Measurements from ENCODE around the gene TNFRSF19. TPM values are rescaled to one million over a fixed set of nuclear protein-coding genes. Genes with fewer than 3 reads are reported as not detected.
"Not testable (repeated sequence)": the region's sequence is repeated elsewhere in the genome, so short reads cannot be mapped to it uniquely, and the experiment has no call there.

The TNFRSF19 gene, protein sequence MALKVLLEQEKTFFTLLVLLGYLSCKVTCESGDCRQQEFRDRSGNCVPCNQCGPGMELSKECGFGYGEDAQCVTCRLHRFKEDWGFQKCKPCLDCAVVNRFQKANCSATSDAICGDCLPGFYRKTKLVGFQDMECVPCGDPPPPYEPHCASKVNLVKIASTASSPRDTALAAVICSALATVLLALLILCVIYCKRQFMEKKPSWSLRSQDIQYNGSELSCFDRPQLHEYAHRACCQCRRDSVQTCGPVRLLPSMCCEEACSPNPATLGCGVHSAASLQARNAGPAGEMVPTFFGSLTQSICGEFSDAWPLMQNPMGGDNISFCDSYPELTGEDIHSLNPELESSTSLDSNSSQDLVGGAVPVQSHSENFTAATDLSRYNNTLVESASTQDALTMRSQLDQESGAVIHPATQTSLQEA
- 10 to 100 TPM in 1 of 4 donors, 1 to 10 TPM in 3; 2.0 to 74.2 (median 4.2) TPM for total RNA-seq

DNA sequence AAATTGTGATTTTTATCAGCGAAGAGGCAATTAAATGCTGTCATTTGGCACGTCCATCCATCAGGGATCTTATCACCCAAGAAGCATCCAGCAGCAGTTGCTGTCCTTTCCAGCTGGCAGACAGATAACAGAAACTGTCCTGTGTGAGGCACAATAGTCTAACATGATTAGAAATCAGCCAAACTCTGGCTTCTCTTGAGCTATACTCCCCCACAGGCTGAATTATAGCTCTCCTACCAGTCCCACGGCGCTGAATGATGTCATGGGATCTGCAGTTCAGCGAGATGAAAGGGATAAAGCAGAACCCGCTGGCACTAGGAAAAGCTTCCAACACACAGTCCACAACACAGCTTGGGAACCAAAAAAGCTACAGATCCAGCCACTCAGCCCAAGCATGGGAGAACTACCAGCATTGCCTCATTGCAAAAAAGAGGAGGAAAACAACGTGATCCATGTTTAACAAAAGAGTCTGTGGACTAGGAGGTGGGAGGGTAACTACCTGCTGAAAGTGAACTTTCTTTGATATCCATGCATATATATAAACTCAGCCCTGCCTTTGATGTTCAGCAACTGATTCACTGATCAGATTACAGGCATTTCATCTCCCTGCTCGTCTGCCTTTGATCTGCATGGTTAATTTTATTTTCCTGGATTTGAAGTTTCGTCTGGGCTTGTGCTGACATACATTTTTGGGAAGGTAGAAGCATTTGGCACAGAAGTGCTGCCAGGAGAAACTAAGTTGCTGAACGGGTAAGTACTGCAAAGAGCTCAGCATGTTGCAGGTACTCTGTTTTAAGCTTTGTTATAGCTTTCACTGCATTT is at the start of gene TNFRSF19:
TSS of gene TNFRSF19 (plus strand) at position 314 of the 822 bp plus-strand sequence. CDS start 19,772 bp downstream, outside the sequence.
- no peaks in the 10 kb centered on the region for H3K36me3 ChIP-seq
- H3K27me3 ChIP-seq: no peaks in the 10 kb centered on the region
- no peaks in the 10 kb centered on the region for H3K9me3 ChIP-seq
- H3K4me1 ChIP-seq: no peaks in the 10 kb centered on the region
- peak; percentile 62 to 78 for DNase-seq
- H3K4me3 ChIP-seq: no peak within 1 kb of the TSS
- H3K27ac ChIP-seq: peak within 1 kb of the TSS in 1 of 2 donors; percentile 28
- intact Hi-C loops (cut with DNase I; ENCODE audit: low total_unique reads): no loop called here
- TF ChIP-seq, protein P1, sequence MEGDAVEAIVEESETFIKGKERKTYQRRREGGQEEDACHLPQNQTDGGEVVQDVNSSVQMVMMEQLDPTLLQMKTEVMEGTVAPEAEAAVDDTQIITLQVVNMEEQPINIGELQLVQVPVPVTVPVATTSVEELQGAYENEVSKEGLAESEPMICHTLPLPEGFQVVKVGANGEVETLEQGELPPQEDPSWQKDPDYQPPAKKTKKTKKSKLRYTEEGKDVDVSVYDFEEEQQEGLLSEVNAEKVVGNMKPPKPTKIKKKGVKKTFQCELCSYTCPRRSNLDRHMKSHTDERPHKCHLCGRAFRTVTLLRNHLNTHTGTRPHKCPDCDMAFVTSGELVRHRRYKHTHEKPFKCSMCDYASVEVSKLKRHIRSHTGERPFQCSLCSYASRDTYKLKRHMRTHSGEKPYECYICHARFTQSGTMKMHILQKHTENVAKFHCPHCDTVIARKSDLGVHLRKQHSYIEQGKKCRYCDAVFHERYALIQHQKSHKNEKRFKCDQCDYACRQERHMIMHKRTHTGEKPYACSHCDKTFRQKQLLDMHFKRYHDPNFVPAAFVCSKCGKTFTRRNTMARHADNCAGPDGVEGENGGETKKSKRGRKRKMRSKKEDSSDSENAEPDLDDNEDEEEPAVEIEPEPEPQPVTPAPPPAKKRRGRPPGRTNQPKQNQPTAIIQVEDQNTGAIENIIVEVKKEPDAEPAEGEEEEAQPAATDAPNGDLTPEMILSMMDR (IDR thresholded peaks at IDR 0.05): no peak
- TF ChIP-seq POLR2A (IDR thresholded peaks at IDR 0.05): no peak

DNA sequence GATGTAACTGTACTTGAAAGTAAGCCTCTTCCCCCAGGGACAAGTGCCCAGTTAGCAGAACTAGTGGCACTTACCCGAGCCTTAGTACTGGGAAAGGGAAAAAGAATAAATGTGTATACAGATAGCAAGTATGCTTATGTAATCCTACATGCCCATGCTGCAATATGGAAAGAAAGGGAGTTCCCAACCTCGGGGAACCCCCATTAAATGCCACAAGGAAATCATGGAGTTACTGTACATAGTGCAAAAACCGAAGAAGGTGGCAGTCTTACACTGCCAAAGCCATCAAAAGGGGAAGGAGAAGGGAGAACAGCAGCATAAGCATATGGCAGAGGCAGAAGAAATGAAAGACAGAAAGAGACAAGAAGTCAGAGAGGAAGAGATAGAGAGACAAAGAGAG is 40.3 kb upstream of the TNFRSF19 start:
- H3K36me3 ChIP-seq; DNase-seq; H3K9me3 ChIP-seq; H3K4me3 ChIP-seq; H3K27me3 ChIP-seq; H3K27ac ChIP-seq; intact Hi-C loops (cut with DNase I; ENCODE audit: low total_unique reads); H3K4me1 ChIP-seq: not testable (repeated sequence)

DNA sequence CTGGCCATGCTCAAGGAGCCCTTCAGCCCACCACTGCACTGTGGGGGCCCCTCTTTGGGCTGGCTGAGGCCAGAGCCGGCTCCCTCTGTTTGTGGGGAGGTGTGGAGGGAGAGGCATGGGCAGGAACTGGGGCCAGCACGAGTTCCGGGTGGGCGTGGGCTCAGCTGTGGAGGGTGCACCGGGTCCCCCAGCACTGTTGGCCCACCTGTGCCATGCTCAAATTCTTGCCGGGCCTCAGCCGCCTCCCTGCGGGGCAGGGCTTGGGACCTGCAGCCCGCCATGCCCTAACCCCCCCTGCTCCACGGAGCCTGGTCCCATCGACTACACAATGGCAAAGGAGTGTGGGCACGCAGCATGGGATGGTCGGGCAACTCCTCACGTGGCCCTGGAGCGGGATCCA is 38.8 kb upstream of the TNFRSF19 start:
- no peaks in the 10 kb centered on the region for H3K4me1 ChIP-seq
- H3K4me3 ChIP-seq: no peak overlapping the region
- no peak for DNase-seq
- no peaks in the 10 kb centered on the region for H3K9me3 ChIP-seq
- intact Hi-C loops (cut with DNase I; ENCODE audit: low total_unique reads): no loop called here
- H3K27ac ChIP-seq: no peak overlapping the region
- no peaks in the 10 kb centered on the region for H3K27me3 ChIP-seq
- no peaks in the 10 kb centered on the region for H3K36me3 ChIP-seq
- no peak for TF ChIP-seq POLR2A (IDR thresholded peaks at IDR 0.05)
- TF ChIP-seq, protein P1 (IDR thresholded peaks at IDR 0.05): no peak

DNA sequence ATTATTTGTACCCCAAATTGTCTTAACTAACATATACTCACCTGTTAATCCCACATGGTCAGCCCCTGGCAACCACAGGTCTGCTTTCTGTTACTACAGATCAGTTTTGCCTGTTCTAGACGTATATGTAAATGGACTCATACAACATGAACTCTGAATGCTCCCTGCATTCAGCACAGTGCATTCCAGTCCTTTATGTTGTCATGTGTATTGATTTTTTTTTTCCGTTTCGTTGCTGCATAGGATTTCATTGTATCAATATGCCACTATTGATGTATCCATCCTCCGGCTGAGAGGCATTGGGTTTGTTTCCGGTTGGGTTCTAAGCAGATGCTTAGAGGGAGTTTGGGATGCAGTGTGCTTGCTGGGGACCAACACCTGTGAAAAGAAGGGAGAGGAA is 36.1 kb upstream of the TNFRSF19 start:
- TF ChIP-seq, protein P1 (IDR thresholded peaks at IDR 0.05): no peak
- no peak for TF ChIP-seq POLR2A (IDR thresholded peaks at IDR 0.05)
- intact Hi-C loops (cut with DNase I; ENCODE audit: low total_unique reads): no loop called here
- H3K36me3 ChIP-seq: no peaks in the 10 kb centered on the region
- no peaks in the 10 kb centered on the region for H3K9me3 ChIP-seq
- no peak overlapping the region for H3K27ac ChIP-seq
- no peaks in the 10 kb centered on the region for H3K27me3 ChIP-seq
- H3K4me1 ChIP-seq: no peaks in the 10 kb centered on the region
- no peak for DNase-seq
- H3K4me3 ChIP-seq: no peak overlapping the region

DNA sequence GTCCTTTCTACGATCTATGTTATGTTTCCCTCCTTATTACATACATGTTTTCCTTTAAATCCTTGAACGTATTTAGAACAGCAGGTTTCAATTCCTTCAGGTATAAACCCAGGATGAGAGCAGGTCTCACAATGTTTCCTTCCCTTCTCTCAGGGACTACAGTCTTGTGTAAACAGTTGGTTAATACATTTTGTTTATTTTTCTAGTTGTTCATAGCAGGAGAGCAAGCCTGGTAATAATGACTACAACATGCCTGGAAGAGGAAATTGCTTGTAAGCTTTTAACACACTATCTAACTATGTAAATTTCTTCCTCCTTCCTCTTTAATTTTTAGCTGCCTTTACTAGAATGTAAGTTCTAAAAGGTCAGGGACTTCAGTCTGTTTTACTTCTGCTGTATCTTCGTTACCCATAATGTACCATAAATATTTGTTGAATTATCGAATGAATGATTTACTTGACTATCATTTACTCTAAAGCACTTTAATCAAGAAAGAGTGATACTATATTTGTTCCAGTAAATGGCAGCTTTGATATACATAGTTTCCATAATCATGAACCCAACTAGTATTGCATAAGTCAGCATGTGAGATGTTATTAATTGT is 28.9 kb upstream of the TNFRSF19 start:
- no peak for TF ChIP-seq POLR2A (IDR thresholded peaks at IDR 0.05)
- TF ChIP-seq, protein P1 (IDR thresholded peaks at IDR 0.05): no peak
- Histone ChIP-seq H3K9me3 (no peaks in the 10 kb centered on the region), H3K27ac (no peak overlapping the region), H3K4me1 (no peaks in the 10 kb centered on the region), H3K27me3 (no peaks in the 10 kb centered on the region), H3K36me3 (no peaks in the 10 kb centered on the region), H3K4me3 (no peak overlapping the region)
- DNase-seq: no peak
- intact Hi-C loops (cut with DNase I; ENCODE audit: low total_unique reads): no loop called here

All from uterus (tissue), 4 donors.